Neural cell (in vitro differentiated cells): ENCODE measurements around the gene RAMP2. TPM values are rescaled to one million over a fixed set of nuclear protein-coding genes. Genes with fewer than 3 reads are reported as not detected.

Experiments used
- H2AFZ ChIP-seq: fragments of 200-600, 300-800 bp; sonication (generic), shearing (Covaris generic); 2 replicates; pipeline ENCODE4 v1.6.0; 2014; ENCODE audit warnings: low read depth, mild to moderate bottlenecking, antibody characterized with exemption, low read length, moderate library complexity
- H3F3A ChIP-seq: fragments of 200-600 bp; shearing (Covaris generic); 2 replicates; pipeline ENCODE4 v1.6.1; 2016; ENCODE audit warnings: mild to moderate bottlenecking, moderate library complexity, mixed read lengths, antibody characterized with exemption, low read length; ENCODE audit not compliant: insufficient read depth, poor library complexity, severe bottlenecking
- H3K27ac ChIP-seq: fragments of 200-600, 300-800 bp; sonication (generic), shearing (Covaris generic); 2 replicates; pipeline ENCODE4 v1.5.1; 2014; ENCODE audit warnings: mild to moderate bottlenecking, low read length, moderate library complexity
- H3K27me3 ChIP-seq: fragments of 300-800, 200-600 bp; sonication (generic), shearing (Covaris generic); 2 replicates; pipeline ENCODE4 v1.6.0; 2014; ENCODE audit warnings: mild to moderate bottlenecking, low read depth, low read length, moderate library complexity; ENCODE audit not compliant: insufficient read depth
- H3K36me3 ChIP-seq: fragments of 300-800, 200-600 bp; sonication (generic), shearing (Covaris generic); 2 replicates; pipeline ENCODE4 v1.5.1; 2014; ENCODE audit warnings: mild to moderate bottlenecking, antibody characterized with exemption, low read length, moderate library complexity; ENCODE audit not compliant: insufficient read depth
- H3K4me2 ChIP-seq: fragments of 300-800, 200-600 bp; sonication (generic), shearing (Covaris generic); 2 replicates; pipeline ENCODE4 v1.6.0; 2014; ENCODE audit warnings: mild to moderate bottlenecking, low read length
- H3K4me3 ChIP-seq: fragments of 300-800, 200-600 bp; sonication (generic), shearing (Covaris generic); 2 replicates; pipeline ENCODE4 v1.5.1; 2014; ENCODE audit warnings: mild to moderate bottlenecking, low read length, moderate library complexity
- H3K79me2 ChIP-seq: fragments of 200-600 bp; shearing (Covaris generic); replicated peaks from 2 replicates; pipeline ENCODE4 v1.6.0; 2014; ENCODE audit warnings: mild to moderate bottlenecking, low read length, moderate library complexity; ENCODE audit not compliant: insufficient read depth
- H3K9ac ChIP-seq: fragments of 300-800, 200-600 bp; sonication (generic), shearing (Covaris generic); 2 replicates; pipeline ENCODE4 v1.6.1; 2016; ENCODE audit warnings: mild to moderate bottlenecking, low read length, mixed read lengths
- H3K9me2 ChIP-seq: fragments of 200-600 bp; shearing (Covaris generic); 2 replicates; pipeline ENCODE4 v1.6.1; 2016; ENCODE audit warnings: mild to moderate bottlenecking, low read length, mixed read lengths; ENCODE audit not compliant: insufficient read depth
- H3K9me3 ChIP-seq: fragments of 200-600, 300-800 bp; sonication (generic), shearing (Covaris generic); 2 replicates; pipeline ENCODE4 v1.6.1; 2016; ENCODE audit warnings: mild to moderate bottlenecking, mixed run types, low read length, moderate library complexity, mixed read lengths
- H4K20me1 ChIP-seq: fragments of 200-600 bp; shearing (Covaris generic); 2 replicates; pipeline ENCODE4 v1.6.1; 2016; ENCODE audit warnings: mild to moderate bottlenecking, mixed run types; ENCODE audit not compliant: insufficient read depth
- EP300 ChIP-seq: fragments of 450-650 bp; conservative IDR thresholded peaks from 2 replicates; pipeline ENCODE4 v1.6.1; 2014; ENCODE audit warnings: antibody characterized with exemption, mild to moderate bottlenecking, moderate library complexity; ENCODE audit not compliant: poor library complexity, severe bottlenecking
- EZH2 ChIP-seq: fragments of 200-600, 300-800 bp; shearing (Covaris generic), sonication (generic); IDR thresholded peaks from 2 replicates; pipeline ENCODE4 v1.6.1; 2014; ENCODE audit warnings: antibody characterized with exemption, low read length, borderline replicate concordance, mild to moderate bottlenecking; ENCODE audit not compliant: insufficient read depth, poor library complexity, severe bottlenecking
- MXI1 ChIP-seq: fragments of 450-650 bp; conservative IDR thresholded peaks from 2 replicates; pipeline ENCODE4 v1.6.1; 2014; ENCODE audit warnings: antibody characterized with exemption, mild to moderate bottlenecking; ENCODE audit not compliant: poor library complexity, severe bottlenecking
- POLR2AphosphoS5 ChIP-seq: IDR thresholded peaks from 2 replicates; pipeline ENCODE4 v1.6.1; 2012
- RAD21 ChIP-seq: fragments of 450-650 bp; conservative IDR thresholded peaks from 2 replicates; pipeline ENCODE4 v1.6.1; 2014; ENCODE audit warnings: antibody characterized with exemption, mild to moderate bottlenecking, moderate library complexity
- SMC3 ChIP-seq: fragments of 450-650 bp; conservative IDR thresholded peaks from 2 replicates; pipeline ENCODE4 v1.6.1; 2014; ENCODE audit warnings: antibody characterized with exemption, mild to moderate bottlenecking, moderate library complexity; ENCODE audit not compliant: poor library complexity
- TAF1 ChIP-seq: IDR thresholded peaks from 2 replicates; pipeline ENCODE4 v1.6.1; 2012; ENCODE audit warnings: low read depth
- polyA plus RNA-seq: library from polyadenylated mRNA; depleted of rRNA; stranded (reverse); fragments of >200 nt; gene quantifications from 2 replicates; pipeline ENCODE4 v1.2.3, GENCODE V29; 2014
- TF ChIP-seq, protein P1 (sequence below): fragments of 450-650 bp; IDR thresholded peaks from 2 replicates; pipeline ENCODE4 v1.5.1; 2014; ENCODE audit warnings: antibody characterized with exemption, mild to moderate bottlenecking, moderate library complexity; ENCODE audit not compliant: poor library complexity, severe bottlenecking
- TF ChIP-seq, protein P2 (sequence below): IDR thresholded peaks from 2 replicates; pipeline ENCODE4 v1.6.1; 2012; ENCODE audit warnings: borderline replicate concordance

RAMP2 gene
- polyA plus RNA-seq, 1 donor from 2014 or later: 2.1 TPM

DNA sequence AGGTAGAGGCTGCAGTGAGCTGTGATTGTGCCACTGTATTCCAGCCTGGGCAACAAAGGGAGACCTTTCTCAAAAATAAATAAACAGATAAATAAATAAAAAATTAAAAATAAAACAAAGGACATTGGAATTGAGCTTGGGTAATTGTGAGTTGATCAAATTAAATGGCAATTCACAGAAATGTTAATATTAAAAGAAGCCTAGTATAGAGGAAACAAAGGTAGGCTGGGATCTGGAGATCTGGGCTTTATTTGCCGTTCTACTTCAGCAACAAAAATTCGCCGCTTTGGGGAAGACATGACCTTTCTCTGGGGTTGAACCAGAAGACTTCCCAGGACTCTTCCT is 11.9 kb downstream of the RAMP2 start:
- no peaks in the 10 kb centered on the region for H3K79me2 ChIP-seq
- TF ChIP-seq EZH2 (no peak), POLR2AphosphoS5 (no peak), RAD21 (no peak), TAF1 (no peak), EP300 (no peak), MXI1 (no peak), SMC3 (no peak)
- TF ChIP-seq, protein P1, sequence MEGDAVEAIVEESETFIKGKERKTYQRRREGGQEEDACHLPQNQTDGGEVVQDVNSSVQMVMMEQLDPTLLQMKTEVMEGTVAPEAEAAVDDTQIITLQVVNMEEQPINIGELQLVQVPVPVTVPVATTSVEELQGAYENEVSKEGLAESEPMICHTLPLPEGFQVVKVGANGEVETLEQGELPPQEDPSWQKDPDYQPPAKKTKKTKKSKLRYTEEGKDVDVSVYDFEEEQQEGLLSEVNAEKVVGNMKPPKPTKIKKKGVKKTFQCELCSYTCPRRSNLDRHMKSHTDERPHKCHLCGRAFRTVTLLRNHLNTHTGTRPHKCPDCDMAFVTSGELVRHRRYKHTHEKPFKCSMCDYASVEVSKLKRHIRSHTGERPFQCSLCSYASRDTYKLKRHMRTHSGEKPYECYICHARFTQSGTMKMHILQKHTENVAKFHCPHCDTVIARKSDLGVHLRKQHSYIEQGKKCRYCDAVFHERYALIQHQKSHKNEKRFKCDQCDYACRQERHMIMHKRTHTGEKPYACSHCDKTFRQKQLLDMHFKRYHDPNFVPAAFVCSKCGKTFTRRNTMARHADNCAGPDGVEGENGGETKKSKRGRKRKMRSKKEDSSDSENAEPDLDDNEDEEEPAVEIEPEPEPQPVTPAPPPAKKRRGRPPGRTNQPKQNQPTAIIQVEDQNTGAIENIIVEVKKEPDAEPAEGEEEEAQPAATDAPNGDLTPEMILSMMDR: no peak
- TF ChIP-seq, protein P2, sequence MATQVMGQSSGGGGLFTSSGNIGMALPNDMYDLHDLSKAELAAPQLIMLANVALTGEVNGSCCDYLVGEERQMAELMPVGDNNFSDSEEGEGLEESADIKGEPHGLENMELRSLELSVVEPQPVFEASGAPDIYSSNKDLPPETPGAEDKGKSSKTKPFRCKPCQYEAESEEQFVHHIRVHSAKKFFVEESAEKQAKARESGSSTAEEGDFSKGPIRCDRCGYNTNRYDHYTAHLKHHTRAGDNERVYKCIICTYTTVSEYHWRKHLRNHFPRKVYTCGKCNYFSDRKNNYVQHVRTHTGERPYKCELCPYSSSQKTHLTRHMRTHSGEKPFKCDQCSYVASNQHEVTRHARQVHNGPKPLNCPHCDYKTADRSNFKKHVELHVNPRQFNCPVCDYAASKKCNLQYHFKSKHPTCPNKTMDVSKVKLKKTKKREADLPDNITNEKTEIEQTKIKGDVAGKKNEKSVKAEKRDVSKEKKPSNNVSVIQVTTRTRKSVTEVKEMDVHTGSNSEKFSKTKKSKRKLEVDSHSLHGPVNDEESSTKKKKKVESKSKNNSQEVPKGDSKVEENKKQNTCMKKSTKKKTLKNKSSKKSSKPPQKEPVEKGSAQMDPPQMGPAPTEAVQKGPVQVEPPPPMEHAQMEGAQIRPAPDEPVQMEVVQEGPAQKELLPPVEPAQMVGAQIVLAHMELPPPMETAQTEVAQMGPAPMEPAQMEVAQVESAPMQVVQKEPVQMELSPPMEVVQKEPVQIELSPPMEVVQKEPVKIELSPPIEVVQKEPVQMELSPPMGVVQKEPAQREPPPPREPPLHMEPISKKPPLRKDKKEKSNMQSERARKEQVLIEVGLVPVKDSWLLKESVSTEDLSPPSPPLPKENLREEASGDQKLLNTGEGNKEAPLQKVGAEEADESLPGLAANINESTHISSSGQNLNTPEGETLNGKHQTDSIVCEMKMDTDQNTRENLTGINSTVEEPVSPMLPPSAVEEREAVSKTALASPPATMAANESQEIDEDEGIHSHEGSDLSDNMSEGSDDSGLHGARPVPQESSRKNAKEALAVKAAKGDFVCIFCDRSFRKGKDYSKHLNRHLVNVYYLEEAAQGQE: no peak
- H3K27ac ChIP-seq: peak overlapping the region; percentile 73

DNA sequence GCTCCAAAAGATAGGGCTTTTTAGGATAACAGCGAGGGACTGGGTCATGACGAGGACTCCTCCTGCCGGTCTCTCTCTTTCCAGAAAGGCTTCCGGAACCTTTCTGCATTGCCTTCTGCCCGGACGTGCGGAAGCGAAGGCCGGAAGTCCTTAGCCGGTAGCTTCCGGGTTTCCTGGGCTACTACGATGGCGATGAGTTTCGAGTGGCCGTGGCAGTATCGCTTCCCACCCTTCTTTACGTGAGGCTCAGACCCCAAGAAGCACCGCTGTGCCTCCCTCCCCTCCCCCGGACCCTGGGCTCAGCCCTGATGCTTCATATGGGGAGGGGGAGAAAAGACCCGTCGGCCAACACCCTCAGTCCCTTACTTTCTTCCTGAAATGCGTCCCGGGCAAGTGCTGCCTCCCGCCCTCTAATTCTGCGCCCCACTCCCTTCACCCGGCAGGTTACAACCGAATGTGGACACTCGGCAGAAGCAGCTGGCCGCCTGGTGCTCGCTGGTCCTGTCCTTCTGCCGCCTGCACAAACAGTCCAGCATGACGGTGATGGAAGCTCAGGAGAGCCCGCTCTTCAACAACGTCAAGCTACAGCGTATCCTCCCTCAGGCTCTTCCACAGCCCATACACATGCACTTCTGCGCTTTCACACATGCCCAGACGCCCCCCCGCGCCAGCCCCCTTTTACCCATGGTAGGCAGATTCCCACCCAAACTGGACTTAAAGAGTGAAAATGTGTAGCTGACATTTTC is 12.4 kb downstream of the RAMP2 start, which contains the start of gene VPS25:
Gene VPS25 (plus strand): TSS at position 160 of the 746 bp plus-strand sequence. CDS start 27 bp downstream, at position 187.
- Histone ChIP-seq H3K9me2 (no peaks in the 10 kb centered on the region), H3K4me2 (peak within 1 kb of the TSS; percentile 77), H3K27ac (peak within 1 kb of the TSS; percentile 73), H3K36me3 (no peaks in the 10 kb centered on the region), H3F3A (no peaks in the 10 kb centered on the region), H3K9ac (peak within 1 kb of the TSS; percentile 88), H2AFZ (peak within 1 kb of the TSS; percentile 95), H3K27me3 (no peaks in the 10 kb centered on the region), H4K20me1 (no peaks in the 10 kb centered on the region), H3K79me2 (no peaks in the 10 kb centered on the region), H3K4me3 (peak within 1 kb of the TSS; percentile 84), H3K9me3 (no peaks in the 10 kb centered on the region)
- TF ChIP-seq EZH2 (no peak), TAF1 (peak; percentile 100), EP300 (peak; percentile 54), POLR2AphosphoS5 (peak; percentile 94), RAD21 (no peak), SMC3 (peak; percentile 51), MXI1 (peak; percentile 76)
- TF ChIP-seq, protein P2: peak; percentile 93
- TF ChIP-seq, protein P1: peak; percentile 41

More for the DNA sequence above, 11.9 kb downstream of the RAMP2 start:
- H3K4me2 ChIP-seq: peak overlapping the region; percentile 74
- H3K36me3 ChIP-seq: no peaks in the 10 kb centered on the region
- no peaks in the 10 kb centered on the region for H4K20me1 ChIP-seq
- no peaks in the 10 kb centered on the region for H3K27me3 ChIP-seq
- H3K9me2 ChIP-seq: no peaks in the 10 kb centered on the region
- no peaks in the 10 kb centered on the region for H3F3A ChIP-seq
- peak overlapping the region; percentile 95 for H2AFZ ChIP-seq
- H3K9me3 ChIP-seq: no peaks in the 10 kb centered on the region
- H3K4me3 ChIP-seq: peak overlapping the region; percentile 84
- peak overlapping the region; percentile 88 for H3K9ac ChIP-seq
